Esophagus (tissue), 2 donors: ENCODE results near the gene SUPT3H. TPM values are rescaled to one million over a fixed set of nuclear protein-coding genes. Genes with fewer than 3 reads are reported as not detected.

Source experiments
- H3K27ac ChIP-seq, 2 donors: one replicate each; pipeline ENCODE4 v1.5.1; 2013; ENCODE audit warnings: low read depth in 2 of 2, mild to moderate bottlenecking in 2 of 2, inconsistent platforms in 1 of 2, low read length in 1 of 2, moderate library complexity in 1 of 2
- H3K27me3 ChIP-seq, 2 donors: one replicate each; pipeline ENCODE4 v1.6.1; 2013; ENCODE audit warnings: low read length in 2 of 2, control low read depth in 1 of 2, mild to moderate bottlenecking in 1 of 2; ENCODE audit not compliant: insufficient read depth in 2 of 2, control insufficient read depth in 1 of 2
- H3K36me3 ChIP-seq, 2 donors: one replicate each; pipeline ENCODE4 v1.6.1; 2013; ENCODE audit warnings: low read length in 1 of 2; ENCODE audit not compliant: control insufficient read depth in 2 of 2, insufficient read depth in 2 of 2
- H3K4me1 ChIP-seq, 2 donors: one replicate each; pipeline ENCODE4 v1.6.1; 2013; ENCODE audit warnings: low read length in 1 of 2; ENCODE audit not compliant: control insufficient read depth in 2 of 2, insufficient read depth in 2 of 2
- H3K4me3 ChIP-seq, 2 donors: one replicate each; pipeline ENCODE4 v1.5.1; 2013; ENCODE audit warnings: low read length in 2 of 2, mild to moderate bottlenecking in 2 of 2, low read depth in 1 of 2, moderate library complexity in 1 of 2
- H3K9me3 ChIP-seq, 2 donors: one replicate each; pipeline ENCODE4 v1.6.1; 2013; ENCODE audit warnings: mild to moderate bottlenecking in 2 of 2, low read depth in 1 of 2, low read length in 1 of 2, moderate library complexity in 1 of 2; ENCODE audit not compliant: control insufficient read depth in 2 of 2, insufficient read depth in 1 of 2
- WGBS, 2 donors: extraction: QIAGEN DNeasy Blood & Tissue Kit; methylation state at CpG; one replicate each; pipeline ENCODE4 v1.1.7; 2013; 5-methylcytosine and 5-hydroxymethylcytosine counted together
- polyA plus RNA-seq, 2 donors: library from polyadenylated mRNA; stranded (reverse); fragments of 200-250 nt; gene quantifications; one replicate each; pipeline ENCODE4 v1.2.3, GENCODE V29; 2013
- donor health status: healthy with polysubstance abuse.
- donor health status: Bipolar disorder and iron deficiency.

SUPT3H gene
- polyA plus RNA-seq, 2 donors, result 2.8 to 3.6 TPM

- 79 to 80% methylated on average over 2 of the region's 2 CpGs for WGBS, 2 donors
- Histone ChIP-seq H3K9me3 (no peaks in the 10 kb centered on the region), H3K4me1 (no peaks in the 10 kb centered on the region), H3K27me3 (no peaks in the 10 kb centered on the region), H3K4me3 (no peak overlapping the region), H3K27ac (no peak overlapping the region), H3K36me3 (no peaks in the 10 kb centered on the region)
Measured at GRCh38 chr6:45344900-45345299, 32.8 kb downstream of the SUPT3H start.

GRCh38 chr6:45328523-45328922, 49.2 kb downstream of the SUPT3H start:
- no peaks in the 10 kb centered on the region for H3K36me3 ChIP-seq
- no peaks in the 10 kb centered on the region for H3K9me3 ChIP-seq
- no peak overlapping the region for H3K4me3 ChIP-seq
- H3K27ac ChIP-seq, result no peak overlapping the region
- H3K4me1 ChIP-seq, result no peaks in the 10 kb centered on the region
- no peaks in the 10 kb centered on the region for H3K27me3 ChIP-seq

DNA sequence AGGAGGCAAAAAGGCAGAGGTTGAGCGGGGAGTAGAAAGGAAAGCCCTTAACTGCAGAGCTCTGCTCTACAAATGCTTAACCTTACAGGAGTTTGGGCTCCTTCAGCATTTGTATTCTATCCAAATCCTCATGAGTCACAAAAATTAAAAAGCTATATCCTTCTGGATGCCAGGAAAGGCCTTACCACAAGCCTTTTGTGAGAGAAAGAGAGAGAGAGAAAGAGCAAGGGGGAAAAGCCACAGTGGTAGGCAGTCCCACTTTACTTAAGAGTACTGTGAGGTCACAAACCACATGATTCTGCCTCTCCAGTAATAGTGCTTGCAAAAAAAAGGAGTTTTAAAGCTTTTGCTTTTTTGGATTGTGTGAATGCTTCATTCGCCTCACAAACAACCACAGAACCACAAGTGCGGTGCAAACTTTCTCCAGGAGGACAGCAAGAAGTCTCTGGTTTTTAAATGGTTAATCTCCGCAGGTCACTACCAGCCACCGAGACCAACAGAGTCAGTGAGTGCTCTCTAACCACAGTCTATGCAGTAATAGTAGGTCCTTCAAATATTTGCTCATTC, 49.7 kb downstream of the SUPT3H start, which contains the start of gene RUNX2:
Gene RUNX2 (plus strand): TSS at position 375 of the 567 bp plus-strand sequence. CDS start 397 bp downstream, outside the sequence.
- no peaks in the 10 kb centered on the region for H3K9me3 ChIP-seq
- no peak within 1 kb of the TSS for H3K27ac ChIP-seq
- no peaks in the 10 kb centered on the region for H3K27me3 ChIP-seq
- no peaks in the 10 kb centered on the region for H3K36me3 ChIP-seq
- 56 to 57% methylated on average over 5 of the region's 5 CpGs for WGBS, 2 donors
- H3K4me3 ChIP-seq, result no peak within 1 kb of the TSS
- H3K4me1 ChIP-seq, result no peaks in the 10 kb centered on the region

- Histone ChIP-seq H3K4me1 (no peaks in the 10 kb centered on the region), H3K4me3 (no peak overlapping the region), H3K27me3 (no peaks in the 10 kb centered on the region), H3K9me3 (no peaks in the 10 kb centered on the region), H3K27ac (no peak overlapping the region), H3K36me3 (no peaks in the 10 kb centered on the region)
- 80% methylated on average over 5 of the region's 5 CpGs for WGBS, 2 donors
Measured at GRCh38 chr6:45326698-45327417, 50.9 kb downstream of the SUPT3H start.

- no peaks in the 10 kb centered on the region for H3K4me1 ChIP-seq
- no peaks in the 10 kb centered on the region for H3K27me3 ChIP-seq
- H3K36me3 ChIP-seq, result no peaks in the 10 kb centered on the region
- no peaks in the 10 kb centered on the region for H3K9me3 ChIP-seq
- 45 to 55% methylated on average over 3 of the region's 3 CpGs for WGBS, 2 donors
- H3K4me3 ChIP-seq, result no peak overlapping the region
- H3K27ac ChIP-seq, result no peak overlapping the region
Measured at GRCh38 chr6:45323656-45324224, 54.0 kb downstream of the SUPT3H start.

DNA sequence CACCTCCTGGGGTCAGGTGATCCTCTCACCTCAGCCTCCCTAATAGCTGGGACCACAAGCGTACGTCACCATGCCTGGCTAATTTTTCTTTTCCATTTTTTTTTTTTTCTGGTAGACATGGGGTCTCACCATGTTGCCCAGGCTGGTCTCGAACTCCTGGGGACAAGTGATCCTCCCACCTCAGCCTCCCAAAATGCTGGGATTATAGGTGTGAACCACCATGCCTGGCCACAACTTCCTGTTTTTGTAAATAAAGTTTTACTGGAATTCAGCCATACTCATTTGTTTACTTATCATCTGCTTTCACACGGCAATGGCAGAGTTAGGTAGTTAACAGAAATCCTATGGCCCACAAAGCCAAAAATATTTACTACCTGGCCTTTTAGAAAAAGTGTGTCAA, 57.4 kb downstream of the SUPT3H start:
- H3K4me1 ChIP-seq, result no peaks in the 10 kb centered on the region
- H3K27ac ChIP-seq, result no peak overlapping the region
- no peaks in the 10 kb centered on the region for H3K36me3 ChIP-seq
- WGBS, 2 donors, result 89 to 92% methylated on average over 4 of the region's 4 CpGs
- H3K27me3 ChIP-seq, result no peaks in the 10 kb centered on the region
- no peaks in the 10 kb centered on the region for H3K9me3 ChIP-seq
- H3K4me3 ChIP-seq, result no peak overlapping the region

DNA sequence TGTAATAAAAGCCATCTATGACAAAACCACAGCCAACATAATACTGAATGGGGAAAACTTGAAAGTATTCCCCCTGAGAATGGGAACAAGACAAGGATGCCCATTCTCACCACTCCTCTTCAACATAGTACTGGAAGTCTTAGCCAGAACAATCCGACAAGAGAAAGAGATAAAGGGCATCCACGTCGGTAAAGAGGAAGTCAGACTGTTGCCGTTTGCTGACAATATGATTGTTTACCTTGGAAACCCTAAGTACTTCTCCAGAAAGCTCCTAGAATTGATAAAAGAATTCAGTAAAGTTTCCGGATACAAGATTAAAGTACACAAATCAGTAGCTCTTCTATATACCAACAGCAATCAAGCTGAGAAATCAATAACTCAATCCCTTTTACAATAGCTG, 63.6 kb downstream of the SUPT3H start:
- Histone ChIP-seq H3K27me3 (no peaks in the 10 kb centered on the region), H3K4me3 (no peak overlapping the region), H3K36me3 (no peaks in the 10 kb centered on the region), H3K4me1 (no peaks in the 10 kb centered on the region), H3K27ac (no peak overlapping the region), H3K9me3 (no peaks in the 10 kb centered on the region)
- WGBS, 2 donors, result 62 to 68% methylated on average over 5 of the region's 5 CpGs

GRCh38 chr6:45310118-45310788, 67.5 kb downstream of the SUPT3H start:
- H3K4me1 ChIP-seq, result no peaks in the 10 kb centered on the region
- no peaks in the 10 kb centered on the region for H3K36me3 ChIP-seq
- H3K27ac ChIP-seq, result no peak overlapping the region
- H3K27me3 ChIP-seq, result no peaks in the 10 kb centered on the region
- no peak overlapping the region for H3K4me3 ChIP-seq
- H3K9me3 ChIP-seq, result peaks cover 0 to 5% of the 10 kb centered on the region in 2 donors
- WGBS, 2 donors, result 81 to 88% methylated on average over 7 of the region's 7 CpGs

- Histone ChIP-seq H3K9me3 (peaks cover 0 to 5% of the 10 kb centered on the region in 2 donors), H3K36me3 (no peaks in the 10 kb centered on the region), H3K27ac (no peak overlapping the region), H3K4me1 (no peaks in the 10 kb centered on the region), H3K27me3 (no peaks in the 10 kb centered on the region), H3K4me3 (no peak overlapping the region)
- WGBS, 2 donors, result 91 to 93% methylated on average over 1 of the region's 1 CpG
Measured at GRCh38 chr6:45305546-45305945, 72.2 kb downstream of the SUPT3H start.
